Measurements from ENCODE around the gene BRAF.
"Not testable (repeated sequence)": the region's sequence is repeated elsewhere in the genome, so short reads cannot be mapped to it uniquely, and the experiment has no call there.

Gene BRAF

GRCh38 chr7:140774371-140774770, 150.4 kb downstream of the BRAF start:
- no peak for DNase-seq (ENCODE audit: low read depth)
- TF ChIP-seq CTCF (IDR thresholded peaks at IDR 0.05; ENCODE audit: low read length, missing control alignments) = no peak
- no peak overlapping the region for H3K4me3 ChIP-seq (replicated peaks; ENCODE audit: low read depth, low read length)

- no peak overlapping the region for H3K4me3 ChIP-seq (replicated peaks; ENCODE audit: low read depth, low read length)
- no peak for TF ChIP-seq CTCF (IDR thresholded peaks at IDR 0.05; ENCODE audit: low read length, missing control alignments)
- DNase-seq (ENCODE audit: low read depth) = no peak
Observed at GRCh38 chr7:140773104-140773503, 151.6 kb downstream of the BRAF start.

GRCh38 chr7:140771826-140772225, 152.9 kb downstream of the BRAF start:
- no peak for TF ChIP-seq CTCF (IDR thresholded peaks at IDR 0.05; ENCODE audit: low read length, missing control alignments)
- no peak overlapping the region for H3K4me3 ChIP-seq (replicated peaks; ENCODE audit: low read depth, low read length)
- no peak for DNase-seq (ENCODE audit: low read depth)

GRCh38 chr7:140769852-140770251, 154.9 kb downstream of the BRAF start:
- no peak for TF ChIP-seq CTCF (IDR thresholded peaks at IDR 0.05; ENCODE audit: low read length, missing control alignments)
- no peak for DNase-seq (ENCODE audit: low read depth)
- H3K4me3 ChIP-seq (replicated peaks; ENCODE audit: low read depth, low read length) = no peak overlapping the region

GRCh38 chr7:140767418-140767817, 157.3 kb downstream of the BRAF start:
- TF ChIP-seq CTCF (IDR thresholded peaks at IDR 0.05; ENCODE audit: low read length, missing control alignments) = no peak
- no peak overlapping the region for H3K4me3 ChIP-seq (replicated peaks; ENCODE audit: low read depth, low read length)
- no peak for DNase-seq (ENCODE audit: low read depth)

- not testable (repeated sequence) for H3K4me3 ChIP-seq (replicated peaks; ENCODE audit: low read depth, low read length); DNase-seq (ENCODE audit: low read depth)
Observed at GRCh38 chr7:140765441-140765840, 159.3 kb downstream of the BRAF start.

- not testable (repeated sequence) for H3K4me3 ChIP-seq (replicated peaks; ENCODE audit: low read depth, low read length); DNase-seq (ENCODE audit: low read depth)
Observed at GRCh38 chr7:140763166-140763565, 161.6 kb downstream of the BRAF start.

GRCh38 chr7:140761375-140761774, 163.4 kb downstream of the BRAF start:
- DNase-seq (ENCODE audit: low read depth); H3K4me3 ChIP-seq (replicated peaks; ENCODE audit: low read depth, low read length): not testable (repeated sequence)

- H3K4me3 ChIP-seq (replicated peaks; ENCODE audit: low read depth, low read length) = no peak overlapping the region
- TF ChIP-seq CTCF (IDR thresholded peaks at IDR 0.05; ENCODE audit: low read length, missing control alignments) = no peak
- DNase-seq (ENCODE audit: low read depth) = no peak
Observed at GRCh38 chr7:140754506-140754905, 170.2 kb downstream of the BRAF start.
